BE2C (cell line): Measurements from ENCODE around the gene ADISSP.

Experiments used
- DNase-seq: peaks from one replicate; pipeline ENCODE4 v3.0.0-alpha.2; 2020
- H3K27me3 ChIP-seq: fragments of 250-450 bp; sonication (Bioruptor Pico); 2 replicates; pipeline ENCODE4 v1.5.1; 2020; ENCODE audit warnings: mild to moderate bottlenecking
- H3K36me3 ChIP-seq: fragments of 250-450 bp; sonication (Bioruptor Pico); 2 replicates; pipeline ENCODE4 v1.5.1; 2020; ENCODE audit warnings: mild to moderate bottlenecking
- H3K4me1 ChIP-seq: fragments of 250-450 bp; sonication (Bioruptor Pico); 2 replicates; pipeline ENCODE4 v1.5.1; 2020
- H3K4me3 ChIP-seq: 2 replicates; pipeline ENCODE4 v1.5.1; 2011; ENCODE audit warnings: low read depth, low read length
- H3K9me3 ChIP-seq: fragments of 250-450 bp; sonication (Bioruptor Pico); 2 replicates; pipeline ENCODE4 v1.5.1; 2020
- TF ChIP-seq, protein P1 (sequence below): IDR thresholded peaks from 2 replicates; pipeline ENCODE4 v1.5.1; 2012; ENCODE audit warnings: mild to moderate bottlenecking, low read depth, low read length

ADISSP gene

DNA sequence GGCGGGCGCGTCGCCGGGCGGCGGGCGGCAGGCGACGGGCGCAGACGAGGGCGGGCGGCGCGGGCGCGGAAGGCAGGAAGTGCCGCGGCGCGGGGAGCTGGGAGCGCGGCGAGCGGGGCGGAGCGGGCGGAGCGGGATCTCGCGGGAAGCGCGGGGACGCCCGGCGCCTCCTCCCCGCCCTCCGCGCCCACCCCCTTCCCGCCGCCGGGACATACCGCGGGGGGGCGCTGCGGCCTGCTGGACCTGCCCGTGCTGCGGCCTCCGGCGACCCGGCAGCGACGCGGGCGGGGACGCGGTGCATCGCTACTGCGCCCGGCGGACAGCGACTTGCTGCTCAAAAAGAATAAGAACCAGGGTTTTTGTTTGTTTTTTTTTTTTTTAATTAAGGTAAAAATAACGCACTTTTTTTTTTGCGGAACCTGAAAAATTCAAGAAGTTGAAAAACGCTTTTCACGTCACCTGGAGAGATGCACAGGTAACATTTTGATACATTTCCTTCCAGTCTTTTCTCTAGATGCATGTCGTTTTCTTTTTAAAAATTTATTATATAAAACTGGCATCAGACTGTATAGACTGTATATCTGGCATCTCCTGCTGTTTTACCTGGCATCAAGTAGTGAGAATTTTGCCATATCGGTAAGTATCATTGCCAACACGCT, 19.2 kb upstream of the ADISSP start, which contains the start of gene CENPB:
Gene CENPB, minus strand, starts transcription at position 76 of the 659 bp plus-strand sequence. CDS start 257 bp downstream, outside the sequence.
- Histone ChIP-seq H3K27me3 (no peaks in the 10 kb centered on the region), H3K4me1 (peaks cover 8% of the 10 kb centered on the region), H3K9me3 (no peaks in the 10 kb centered on the region), H3K4me3 (peak within 1 kb of the TSS; percentile 84), H3K36me3 (peaks cover 9% of the 10 kb centered on the region)
- TF ChIP-seq, protein P1, sequence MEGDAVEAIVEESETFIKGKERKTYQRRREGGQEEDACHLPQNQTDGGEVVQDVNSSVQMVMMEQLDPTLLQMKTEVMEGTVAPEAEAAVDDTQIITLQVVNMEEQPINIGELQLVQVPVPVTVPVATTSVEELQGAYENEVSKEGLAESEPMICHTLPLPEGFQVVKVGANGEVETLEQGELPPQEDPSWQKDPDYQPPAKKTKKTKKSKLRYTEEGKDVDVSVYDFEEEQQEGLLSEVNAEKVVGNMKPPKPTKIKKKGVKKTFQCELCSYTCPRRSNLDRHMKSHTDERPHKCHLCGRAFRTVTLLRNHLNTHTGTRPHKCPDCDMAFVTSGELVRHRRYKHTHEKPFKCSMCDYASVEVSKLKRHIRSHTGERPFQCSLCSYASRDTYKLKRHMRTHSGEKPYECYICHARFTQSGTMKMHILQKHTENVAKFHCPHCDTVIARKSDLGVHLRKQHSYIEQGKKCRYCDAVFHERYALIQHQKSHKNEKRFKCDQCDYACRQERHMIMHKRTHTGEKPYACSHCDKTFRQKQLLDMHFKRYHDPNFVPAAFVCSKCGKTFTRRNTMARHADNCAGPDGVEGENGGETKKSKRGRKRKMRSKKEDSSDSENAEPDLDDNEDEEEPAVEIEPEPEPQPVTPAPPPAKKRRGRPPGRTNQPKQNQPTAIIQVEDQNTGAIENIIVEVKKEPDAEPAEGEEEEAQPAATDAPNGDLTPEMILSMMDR = peak; percentile 53
- DNase-seq = peak; percentile 93

DNA sequence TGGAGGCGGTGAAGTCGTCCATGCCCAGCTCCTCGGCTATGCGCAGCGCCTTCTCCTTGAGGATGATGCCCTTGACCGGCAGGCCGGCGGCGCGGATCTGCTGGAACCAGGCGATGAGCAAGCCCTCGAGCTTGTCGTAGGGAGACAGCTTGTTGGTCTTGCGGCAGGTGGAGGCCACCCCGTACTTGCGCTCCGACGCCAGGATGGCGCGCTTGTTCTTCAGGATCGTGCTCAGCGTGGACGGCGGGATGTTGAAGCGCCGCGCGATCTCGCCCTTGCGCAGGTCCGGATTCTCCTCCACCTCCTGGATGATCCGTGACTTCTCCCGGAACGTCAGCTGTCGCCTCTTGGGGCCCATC, 18.6 kb upstream of the ADISSP start:
- H3K9me3 ChIP-seq = no peaks in the 10 kb centered on the region
- DNase-seq = peak; percentile 64
- no peaks in the 10 kb centered on the region for H3K27me3 ChIP-seq
- TF ChIP-seq, protein P1 = no peak
- peaks cover 9% of the 10 kb centered on the region for H3K36me3 ChIP-seq
- H3K4me1 ChIP-seq = peaks cover 8% of the 10 kb centered on the region
- H3K4me3 ChIP-seq = peak overlapping the region; percentile 84

DNA sequence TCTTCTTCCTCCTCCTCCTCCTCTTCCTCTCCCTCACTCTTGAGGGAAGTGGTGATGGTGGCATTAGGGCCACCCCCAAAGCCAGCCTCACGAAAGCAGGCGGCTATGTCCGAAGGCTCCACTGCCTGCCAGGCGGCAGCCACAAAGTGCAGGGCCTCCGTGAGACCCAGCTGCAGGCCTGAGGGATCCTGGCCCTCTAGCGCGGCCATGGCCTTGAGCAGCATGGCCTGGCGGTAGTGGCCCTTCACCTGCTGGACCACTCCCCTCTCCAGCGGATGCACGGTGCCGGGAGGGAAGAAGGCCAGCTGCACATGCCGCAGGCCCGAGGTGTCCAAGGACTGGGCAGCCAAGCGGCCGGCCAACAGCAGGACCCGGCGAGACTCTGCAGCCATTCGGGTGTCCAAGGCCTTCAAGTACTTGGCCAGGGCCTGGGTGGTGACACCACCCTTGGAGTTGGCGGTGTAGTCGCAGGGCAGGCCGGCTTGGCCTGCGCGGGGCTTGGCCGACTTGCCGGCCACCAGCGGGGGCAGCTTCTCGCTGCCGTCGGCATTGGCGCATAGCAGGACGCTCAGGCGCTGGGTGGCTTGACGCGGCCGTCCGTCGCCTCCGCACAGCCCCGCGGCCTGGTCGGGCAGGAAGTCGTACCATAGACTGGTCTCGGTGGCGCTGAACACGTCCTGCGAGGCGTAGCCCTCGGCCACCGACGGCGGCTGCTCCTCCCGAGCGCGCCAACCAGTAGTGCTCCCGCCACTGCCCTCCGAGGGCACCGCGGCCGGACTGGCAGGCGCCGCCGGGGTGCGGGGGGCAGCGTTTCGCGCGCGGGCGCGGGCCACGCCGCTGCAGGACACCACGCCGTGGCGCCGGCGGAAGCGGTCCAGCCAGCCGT, 17.9 kb upstream of the ADISSP start:
- peak overlapping the region; percentile 84 for H3K4me3 ChIP-seq
- TF ChIP-seq, protein P1 = no peak

DNA sequence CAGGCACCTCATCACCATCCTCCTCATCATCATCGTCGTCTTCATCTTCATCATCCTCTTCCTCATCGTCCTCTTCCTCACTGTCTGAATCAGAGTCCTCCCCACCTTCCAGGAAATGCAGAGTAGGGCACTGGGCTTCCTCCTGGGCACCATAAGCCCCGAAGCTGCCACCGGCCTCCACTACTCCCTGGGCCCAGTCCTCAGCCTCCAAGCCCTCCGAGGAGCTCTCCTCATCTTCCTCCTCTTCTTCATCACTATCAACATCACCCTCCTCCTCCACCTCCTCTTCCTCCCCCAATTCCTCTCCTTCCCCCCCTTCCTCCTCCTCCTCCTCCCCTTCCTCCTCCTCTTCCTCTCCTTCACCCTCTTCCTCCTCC, 17.3 kb upstream of the ADISSP start:
- Histone ChIP-seq H3K27me3 (no peaks in the 10 kb centered on the region), H3K9me3 (no peaks in the 10 kb centered on the region), H3K4me3 (peak overlapping the region; percentile 84), H3K36me3 (peaks cover 9% of the 10 kb centered on the region), H3K4me1 (peaks cover 8% of the 10 kb centered on the region)
- no peak for DNase-seq
- TF ChIP-seq, protein P1 = no peak

More for the DNA sequence above, 17.9 kb upstream of the ADISSP start:
- Histone ChIP-seq H3K27me3 (no peaks in the 10 kb centered on the region), H3K4me1 (peaks cover 8% of the 10 kb centered on the region), H3K9me3 (no peaks in the 10 kb centered on the region), H3K36me3 (peaks cover 9% of the 10 kb centered on the region)
- peak; percentile 49 for DNase-seq

DNA sequence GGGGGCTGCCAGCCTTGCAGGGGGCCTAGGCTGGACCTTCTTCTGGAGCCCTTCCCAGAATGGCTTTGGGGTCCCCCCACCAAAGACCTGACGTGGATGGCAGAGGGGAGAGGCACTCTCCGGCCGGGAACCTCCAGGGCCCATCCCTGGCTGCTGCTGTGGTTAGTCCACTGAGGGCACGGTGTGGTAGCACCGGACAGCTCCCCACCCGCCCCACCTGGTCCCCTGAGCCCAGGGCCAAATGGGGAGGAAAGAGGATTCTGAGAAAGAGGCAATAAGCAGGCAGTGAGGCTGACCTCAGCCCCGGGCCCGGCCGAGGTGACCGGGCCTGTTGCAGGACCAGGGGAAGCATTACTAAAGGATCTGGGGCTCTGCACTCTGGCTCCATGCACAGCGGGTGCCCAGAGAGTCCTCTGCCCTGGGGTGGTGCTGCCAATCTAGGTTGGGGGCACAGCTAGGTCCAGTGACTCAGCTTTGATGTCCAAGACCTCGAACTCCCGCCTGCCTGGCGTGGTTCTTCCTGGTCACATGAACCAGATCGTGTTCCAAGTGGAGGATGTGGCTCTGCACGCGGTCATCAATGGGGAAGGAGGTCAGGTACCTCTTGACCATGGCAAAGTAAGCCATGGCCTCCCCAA, 16.8 kb upstream of the ADISSP start:
- Histone ChIP-seq H3K4me3 (peak overlapping the region; percentile 84), H3K9me3 (no peaks in the 10 kb centered on the region), H3K36me3 (peaks cover 9% of the 10 kb centered on the region), H3K4me1 (peaks cover 8% of the 10 kb centered on the region), H3K27me3 (no peaks in the 10 kb centered on the region)
- DNase-seq = peak; percentile 10
- TF ChIP-seq, protein P1 = no peak
